ENCODE data around the gene PTPRH.

- no peak for TF ChIP-seq POLR2AphosphoS5 (IDR thresholded peaks at IDR 0.05; ENCODE audit: low read depth, low read length)
- no peak for TF ChIP-seq SPI1 (IDR thresholded peaks at IDR 0.05; ENCODE audit: low read depth, low read length)
- no peak for TF ChIP-seq POLR2A (IDR thresholded peaks at IDR 0.05; ENCODE audit: low read depth, low read length)
- no peak for TF ChIP-seq TAF1 (IDR thresholded peaks at IDR 0.05; ENCODE audit: low read depth, low read length)
- no peak for TF ChIP-seq POU2F2 (IDR thresholded peaks at IDR 0.05; ENCODE audit: low read depth, low read length)
- TF ChIP-seq PAX5 (IDR thresholded peaks at IDR 0.05; ENCODE audit: insufficient read depth, low read length, severe bottlenecking): no peak
Measured at GRCh38 chr19:55198651-55199050, 10.7 kb downstream of the PTPRH start.
